Measurements from ENCODE around the gene TAS2R41.
"Not testable (repeated sequence)": the region's sequence is repeated elsewhere in the genome, so short reads cannot be mapped to it uniquely, and the experiment has no call there.

Gene TAS2R41

DNA sequence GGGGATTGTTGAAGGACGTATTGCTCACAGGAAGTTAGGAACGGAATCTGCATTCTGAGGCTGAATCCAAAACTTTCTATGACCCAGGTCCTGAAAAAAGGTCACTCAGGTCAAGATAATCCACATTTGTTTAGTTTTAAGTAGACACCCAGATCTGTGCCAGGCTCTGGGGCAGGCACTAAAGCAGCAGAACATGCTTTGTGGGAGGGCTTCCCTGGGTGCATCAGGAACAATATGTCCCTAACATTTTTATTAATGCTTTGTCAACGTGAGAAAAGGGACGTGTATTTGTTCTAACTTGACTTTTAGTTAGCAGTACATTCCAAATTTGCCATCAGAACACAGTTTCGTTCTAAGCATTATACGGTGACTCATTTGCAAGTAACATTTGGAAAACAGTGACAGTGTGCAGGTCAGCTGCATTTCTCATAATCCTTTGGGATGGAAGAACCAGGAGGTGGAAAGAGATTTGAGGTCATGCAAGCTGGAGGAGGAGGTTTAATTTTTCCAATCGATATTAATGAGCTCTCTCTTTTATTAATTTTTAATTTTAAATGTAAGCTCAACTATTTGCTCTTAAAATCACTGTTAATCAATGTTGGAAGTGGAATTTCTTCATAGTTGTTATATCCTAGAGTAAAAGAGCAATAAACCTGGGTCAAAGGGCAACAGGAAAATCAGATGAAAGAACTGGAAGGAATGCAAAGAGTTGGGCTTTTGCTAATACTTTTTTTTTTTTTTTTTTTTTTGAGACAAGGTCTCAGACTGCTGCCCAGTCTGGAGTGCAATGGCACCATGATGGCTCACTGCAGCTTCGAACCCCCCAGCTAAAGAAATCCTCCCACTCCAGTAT is 35.0 kb downstream of the TAS2R41 start:
- Mint-ChIP-seq H3K27me3 (ENCODE audit: low read depth) (no peaks in the 10 kb centered on the region), H3K36me3 (ENCODE audit: low read depth) (no peaks in the 10 kb centered on the region), H3K9me3 (no peaks in the 10 kb centered on the region), H3K27ac (no peak overlapping the region), H3K4me1 (ENCODE audit: low read depth) (no peaks in the 10 kb centered on the region), H3K4me3 (no peak overlapping the region)

DNA sequence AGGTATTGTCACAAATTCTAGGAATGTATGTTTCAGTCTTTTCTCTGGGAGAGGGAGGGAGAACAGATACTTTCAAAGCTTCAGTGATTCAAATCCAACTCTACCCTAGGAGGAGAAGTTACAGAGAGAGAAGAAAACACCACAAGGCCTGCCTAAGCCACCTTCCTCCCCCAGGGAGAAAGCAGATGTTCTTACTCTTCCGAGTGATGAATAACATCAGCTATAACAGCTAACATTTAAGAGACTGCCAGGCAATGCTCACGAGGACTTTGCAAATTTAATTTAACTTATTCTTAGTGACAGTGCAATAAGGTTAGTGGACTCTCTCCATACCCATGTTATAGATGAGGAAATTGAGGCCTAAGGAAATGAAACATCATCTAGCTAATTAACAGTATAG is 36.8 kb downstream of the TAS2R41 start:
- no peaks in the 10 kb centered on the region for H3K4me1 Mint-ChIP-seq (ENCODE audit: low read depth)
- no peaks in the 10 kb centered on the region for H3K36me3 Mint-ChIP-seq (ENCODE audit: low read depth)
- H3K27ac Mint-ChIP-seq = no peak overlapping the region
- no peaks in the 10 kb centered on the region for H3K27me3 Mint-ChIP-seq (ENCODE audit: low read depth)
- no peaks in the 10 kb centered on the region for H3K9me3 Mint-ChIP-seq
- no peak overlapping the region for H3K4me3 Mint-ChIP-seq

DNA sequence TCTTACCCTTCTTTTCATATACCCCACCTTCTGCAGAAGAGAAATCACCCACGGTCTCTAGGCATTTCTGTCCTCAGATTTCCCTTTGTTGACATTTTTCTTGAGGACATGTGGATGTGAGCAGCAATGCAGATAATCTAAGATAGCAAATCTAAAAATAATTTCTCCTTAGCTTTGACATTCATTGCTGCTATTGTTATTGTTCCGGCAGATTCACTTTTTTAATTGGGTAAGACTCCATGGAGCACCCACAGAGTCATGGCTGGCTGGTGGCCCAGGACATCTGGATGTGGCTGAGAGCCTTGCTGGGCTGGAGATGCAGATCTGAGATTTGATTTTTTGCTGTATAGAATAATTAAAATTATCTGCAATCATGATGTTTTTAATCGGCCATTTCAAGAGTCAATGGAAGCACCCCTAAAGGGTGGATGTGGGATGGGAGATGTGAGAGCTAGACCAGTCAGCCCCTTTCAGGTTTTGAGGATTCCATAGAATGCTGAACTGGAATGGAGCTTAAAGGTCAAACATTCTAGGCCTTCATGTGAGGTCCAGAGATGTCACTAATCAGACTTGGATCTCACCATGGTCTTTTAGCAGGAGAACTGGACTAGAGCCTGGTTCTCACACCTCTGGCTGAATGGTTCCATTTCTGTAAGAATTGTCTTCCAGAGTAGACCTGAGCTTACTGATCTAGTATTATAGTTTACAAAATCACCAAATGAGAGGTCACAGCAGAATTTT is 37.5 kb downstream of the TAS2R41 start:
- Mint-ChIP-seq H3K4me3 (no peak overlapping the region), H3K27ac (no peak overlapping the region), H3K27me3 (ENCODE audit: low read depth) (no peaks in the 10 kb centered on the region), H3K9me3 (no peaks in the 10 kb centered on the region), H3K4me1 (ENCODE audit: low read depth) (no peaks in the 10 kb centered on the region), H3K36me3 (ENCODE audit: low read depth) (no peaks in the 10 kb centered on the region)

DNA sequence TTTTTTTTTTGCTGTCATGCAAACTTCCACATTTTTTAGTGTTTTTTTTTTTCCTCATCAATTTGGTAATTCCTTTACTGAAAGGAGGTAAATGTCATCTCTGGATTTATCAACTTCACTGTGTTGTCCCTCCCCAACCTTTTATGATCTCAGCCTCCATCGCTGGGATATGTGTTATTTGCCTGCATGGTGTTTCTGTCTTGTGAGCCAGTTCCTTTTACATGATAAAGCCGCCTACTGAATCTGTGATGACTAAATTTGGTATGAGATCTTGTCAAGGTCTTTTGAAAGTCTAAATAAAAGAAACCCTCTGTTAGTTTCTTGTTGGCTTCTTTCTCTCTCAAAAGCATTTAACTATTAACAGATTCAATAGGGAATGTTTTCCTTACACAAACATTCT is 39.3 kb downstream of the TAS2R41 start:
- Mint-ChIP-seq H3K27ac (no peak overlapping the region), H3K4me1 (ENCODE audit: low read depth) (no peaks in the 10 kb centered on the region), H3K27me3 (ENCODE audit: low read depth) (no peaks in the 10 kb centered on the region), H3K36me3 (ENCODE audit: low read depth) (no peaks in the 10 kb centered on the region), H3K4me3 (no peak overlapping the region), H3K9me3 (no peaks in the 10 kb centered on the region)

DNA sequence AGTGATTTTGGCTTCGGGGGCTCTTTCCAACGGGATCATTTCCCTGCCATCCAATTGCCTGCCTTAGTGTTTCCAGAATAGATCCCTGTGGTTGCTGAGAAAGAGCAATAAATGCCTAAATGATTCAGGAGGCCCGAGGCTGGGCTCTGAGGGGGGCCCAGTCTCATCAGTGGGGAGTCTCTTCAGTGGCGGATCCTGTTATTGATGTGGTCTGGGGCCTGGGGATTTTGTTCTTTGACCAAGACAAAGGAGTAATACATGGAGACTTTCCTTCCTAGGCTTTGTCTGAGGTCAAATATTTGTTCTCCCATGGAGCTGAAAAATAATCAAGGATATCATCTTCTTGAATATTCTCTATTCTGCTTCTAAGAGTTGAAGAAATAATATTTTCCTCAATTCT is 40.8 kb downstream of the TAS2R41 start:
- Mint-ChIP-seq H3K27me3 (ENCODE audit: low read depth) (no peaks in the 10 kb centered on the region), H3K36me3 (ENCODE audit: low read depth) (no peaks in the 10 kb centered on the region), H3K4me3 (no peak overlapping the region), H3K27ac (no peak overlapping the region), H3K9me3 (no peaks in the 10 kb centered on the region), H3K4me1 (ENCODE audit: low read depth) (no peaks in the 10 kb centered on the region)

DNA sequence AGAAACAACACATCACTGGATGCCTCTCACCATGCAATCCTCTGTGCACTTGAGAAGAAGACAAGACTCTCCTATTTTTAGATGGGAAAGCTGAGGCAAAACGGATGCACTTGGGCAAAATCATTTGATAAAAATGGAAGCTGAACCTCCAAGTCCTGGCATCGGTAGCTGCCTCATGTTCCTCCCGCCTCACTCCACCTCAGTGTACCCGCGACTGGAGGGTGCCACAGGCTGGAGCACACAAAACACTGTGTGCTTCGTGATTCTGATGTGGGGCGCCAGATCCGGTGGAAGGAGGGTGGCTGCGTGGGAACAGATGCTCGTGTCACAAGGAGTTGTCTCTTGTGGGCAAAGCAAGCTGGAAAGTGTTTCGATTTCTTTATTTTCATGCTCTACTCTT is 41.3 kb downstream of the TAS2R41 start:
- Mint-ChIP-seq H3K36me3 (ENCODE audit: low read depth) (no peaks in the 10 kb centered on the region), H3K4me1 (ENCODE audit: low read depth) (no peaks in the 10 kb centered on the region), H3K27me3 (ENCODE audit: low read depth) (no peaks in the 10 kb centered on the region), H3K9me3 (no peaks in the 10 kb centered on the region), H3K4me3 (no peak overlapping the region), H3K27ac (no peak overlapping the region)

DNA sequence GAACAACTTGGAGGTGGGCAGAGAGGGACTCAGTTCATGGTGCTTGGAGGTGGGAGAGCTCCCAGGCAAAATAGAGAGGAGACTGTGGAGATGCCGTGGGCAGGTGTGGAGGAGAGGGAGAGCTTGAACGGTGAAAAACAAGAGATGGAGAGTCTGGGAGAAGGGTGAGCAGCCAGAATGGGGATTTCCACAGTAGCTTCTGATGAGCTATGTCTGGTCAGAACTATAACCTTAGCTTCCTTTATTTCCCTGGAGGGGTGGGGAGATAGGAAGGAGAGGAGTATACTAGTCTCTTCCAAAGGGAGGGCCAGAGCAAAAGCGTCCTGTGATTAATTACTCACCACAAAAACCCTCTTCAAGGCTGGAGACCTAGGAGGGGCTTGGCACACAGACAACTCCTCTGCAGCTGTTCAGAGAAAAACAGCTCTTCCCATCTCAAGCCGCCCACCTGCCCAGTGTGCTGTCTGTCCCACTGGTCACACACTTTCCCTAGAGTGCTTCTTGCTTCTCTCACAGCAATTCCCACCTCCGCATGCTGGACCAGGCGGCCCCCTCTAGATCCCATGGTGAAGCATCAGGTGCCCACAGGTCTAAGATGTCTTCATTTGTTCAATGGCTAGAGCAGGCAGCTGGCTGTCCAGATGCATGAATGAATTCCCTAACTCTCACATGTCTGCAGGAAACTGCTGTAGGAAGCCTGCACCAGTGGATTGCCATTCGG is 41.9 kb downstream of the TAS2R41 start:
- H3K9me3 Mint-ChIP-seq = no peaks in the 10 kb centered on the region
- H3K27me3 Mint-ChIP-seq (ENCODE audit: low read depth) = no peaks in the 10 kb centered on the region
- H3K27ac Mint-ChIP-seq = no peak overlapping the region
- no peaks in the 10 kb centered on the region for H3K36me3 Mint-ChIP-seq (ENCODE audit: low read depth)
- H3K4me1 Mint-ChIP-seq (ENCODE audit: low read depth) = no peaks in the 10 kb centered on the region
- H3K4me3 Mint-ChIP-seq = no peak overlapping the region

DNA sequence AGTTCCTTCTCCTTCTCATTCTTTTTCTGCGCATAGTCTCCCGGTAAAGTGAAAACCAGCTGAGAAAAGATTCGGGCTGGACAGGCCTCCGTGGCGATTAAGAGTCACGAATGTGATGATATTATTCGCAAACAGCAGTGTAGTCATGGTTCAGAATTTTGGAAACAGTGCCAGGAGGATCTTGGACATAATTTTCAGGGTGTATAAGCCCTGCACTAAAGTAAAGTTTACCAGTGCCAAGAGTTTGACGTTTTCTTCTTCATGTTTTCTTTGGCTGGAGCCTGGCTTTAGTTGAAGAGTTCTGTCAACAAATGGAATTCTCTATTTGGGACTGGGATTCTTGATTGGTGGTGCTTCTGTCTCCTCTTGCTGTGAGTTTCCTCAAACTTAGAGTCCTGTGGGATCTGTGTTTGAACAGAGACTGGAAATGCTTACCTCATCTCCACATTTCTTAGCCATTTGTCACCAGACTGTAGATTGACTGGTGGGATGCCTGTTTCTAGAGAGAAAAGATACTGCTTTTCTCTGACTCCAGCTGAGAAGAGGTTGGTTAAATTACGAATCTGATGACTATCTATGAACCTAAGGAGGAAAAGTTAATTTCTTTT is 44.7 kb downstream of the TAS2R41 start:
- not testable (repeated sequence) for H3K4me3 Mint-ChIP-seq; H3K36me3 Mint-ChIP-seq (ENCODE audit: low read depth); H3K27ac Mint-ChIP-seq; H3K4me1 Mint-ChIP-seq (ENCODE audit: low read depth); H3K27me3 Mint-ChIP-seq (ENCODE audit: low read depth); H3K9me3 Mint-ChIP-seq
